ENCODE data around the gene NELFB.
"Not testable (repeated sequence)": the region's sequence is repeated elsewhere in the genome, so short reads cannot be mapped to it uniquely, and the experiment has no call there.

NELFB gene

DNA sequence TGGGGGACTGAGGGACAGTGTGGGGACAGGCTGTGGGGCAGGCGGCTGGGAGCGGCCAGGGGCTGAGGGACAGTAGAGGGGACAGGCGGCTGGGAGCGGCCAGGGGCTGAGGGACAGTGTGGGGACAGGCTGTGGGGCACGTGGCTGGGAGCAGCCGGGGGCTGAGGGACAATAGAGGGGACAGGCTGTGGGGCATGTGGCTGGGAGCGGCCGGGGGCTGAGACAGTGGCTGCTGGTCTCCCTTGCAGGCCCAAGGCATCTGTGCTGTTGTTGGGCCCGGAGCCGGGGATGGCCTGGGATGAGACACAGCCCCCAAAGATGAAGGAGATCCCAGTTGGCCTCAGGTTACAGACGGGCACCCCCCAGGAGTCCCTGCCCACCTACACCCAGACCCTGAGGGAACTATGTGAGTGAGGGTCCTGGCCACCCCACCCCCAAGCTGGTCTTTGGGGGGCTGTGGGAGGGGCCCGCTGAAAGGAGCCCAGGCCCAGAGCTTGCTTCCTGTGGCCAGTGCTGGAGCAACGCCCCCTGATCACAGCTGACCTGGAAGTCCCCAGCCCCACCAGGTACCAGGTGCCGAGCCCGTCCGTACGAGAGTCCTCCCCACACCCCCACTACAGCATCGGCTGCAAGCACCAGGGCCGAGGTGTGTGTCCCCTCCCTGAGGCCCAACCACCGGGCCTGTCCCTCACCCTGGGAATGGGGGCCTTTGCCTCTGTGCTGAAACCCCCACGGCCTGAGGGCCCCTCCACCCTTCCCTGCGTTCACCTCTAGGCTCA is 3.4 kb upstream of the NELFB start:
- DNase-seq: no peak

DNA sequence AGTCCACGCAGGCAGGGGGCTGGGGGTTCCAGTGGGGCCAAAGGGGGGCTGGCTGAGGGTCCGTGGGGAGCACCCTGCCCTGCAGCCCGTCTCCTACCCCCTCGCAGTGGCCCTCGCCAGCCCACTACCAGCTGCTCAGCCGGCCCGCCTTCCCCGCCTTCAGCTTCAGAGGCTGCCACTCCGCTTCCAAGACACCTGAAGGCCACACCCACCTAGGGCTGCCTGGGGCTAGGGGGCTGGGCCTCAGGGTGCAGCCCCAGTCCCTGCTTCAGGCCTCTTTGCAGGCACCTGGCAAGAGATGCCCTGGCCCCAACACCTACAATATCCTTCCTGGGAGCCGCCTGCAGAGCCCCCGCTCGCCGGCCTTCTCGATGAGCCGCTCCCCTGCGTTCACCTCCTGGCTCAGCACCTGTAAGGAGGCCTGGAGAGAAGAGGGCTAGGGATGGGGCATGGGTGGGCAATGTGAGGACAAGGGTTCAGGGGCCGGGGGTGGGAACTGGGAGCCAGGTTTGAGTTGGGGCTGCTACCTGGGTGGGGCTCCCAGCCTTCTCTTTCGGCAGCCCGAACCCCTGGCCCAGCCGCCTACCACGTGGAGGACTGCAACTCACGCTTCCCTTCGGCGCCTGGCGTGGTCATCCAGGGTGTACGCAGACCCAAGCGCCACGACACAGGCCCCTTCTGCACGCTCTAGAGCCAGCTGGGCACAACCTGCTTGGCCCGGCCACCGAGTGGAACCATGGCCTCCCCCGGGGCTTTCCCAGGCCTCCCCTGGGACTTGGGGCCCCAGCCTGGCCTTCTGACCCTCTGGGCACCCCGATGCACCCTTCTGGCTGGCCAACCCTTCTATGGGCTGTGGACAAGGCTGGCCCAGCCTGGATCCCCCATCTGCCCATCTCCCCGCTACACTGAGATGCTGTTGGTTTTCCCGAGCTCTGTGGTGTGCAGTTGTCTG is 2.3 kb upstream of the NELFB start:
- DNase-seq: no peak

DNA sequence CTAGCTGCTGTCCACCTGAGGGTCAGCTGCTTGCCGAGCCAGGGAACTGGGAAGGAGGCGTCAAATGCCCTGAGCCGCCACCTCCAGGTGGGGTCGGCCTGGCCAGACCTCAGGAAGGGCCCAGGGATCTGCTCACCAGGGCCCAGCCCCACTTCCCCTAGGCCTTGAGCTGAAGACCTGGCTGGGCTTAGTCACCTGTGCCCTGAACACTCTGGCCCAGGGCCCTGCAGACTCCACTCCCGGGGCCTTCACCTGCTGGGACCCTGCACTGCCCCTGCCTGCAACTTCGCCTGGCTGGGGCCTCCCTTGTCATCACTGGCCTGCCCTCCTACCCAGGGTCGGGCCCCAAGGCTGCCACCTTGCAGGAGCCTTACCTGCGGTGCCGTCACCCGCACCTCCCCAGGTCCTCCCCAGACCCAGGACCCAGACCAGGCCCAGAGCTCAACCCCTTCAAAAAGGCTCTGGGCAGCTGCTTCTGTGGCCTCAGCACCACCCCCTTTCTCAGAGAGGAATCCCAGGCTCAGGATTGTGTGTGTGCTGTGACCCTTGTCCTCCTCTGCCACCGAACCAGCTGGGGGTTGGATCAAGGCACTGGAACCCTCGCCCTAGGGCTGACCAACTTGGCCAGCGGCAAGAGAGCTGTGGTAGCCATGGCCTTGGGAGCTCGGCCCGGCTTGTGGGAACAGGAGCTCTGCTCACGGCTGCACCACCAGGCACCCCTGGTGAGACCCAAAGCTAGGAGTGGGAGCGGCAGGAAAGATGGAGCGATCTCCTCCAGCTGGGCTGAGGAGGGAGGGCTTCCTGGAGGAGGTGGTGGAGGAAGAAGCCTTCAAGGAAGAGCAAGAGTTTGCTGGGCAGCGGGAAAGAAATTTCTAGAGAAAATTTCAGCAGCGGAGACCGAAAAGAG is 1.2 kb upstream of the NELFB start:
- no peak for DNase-seq

DNA sequence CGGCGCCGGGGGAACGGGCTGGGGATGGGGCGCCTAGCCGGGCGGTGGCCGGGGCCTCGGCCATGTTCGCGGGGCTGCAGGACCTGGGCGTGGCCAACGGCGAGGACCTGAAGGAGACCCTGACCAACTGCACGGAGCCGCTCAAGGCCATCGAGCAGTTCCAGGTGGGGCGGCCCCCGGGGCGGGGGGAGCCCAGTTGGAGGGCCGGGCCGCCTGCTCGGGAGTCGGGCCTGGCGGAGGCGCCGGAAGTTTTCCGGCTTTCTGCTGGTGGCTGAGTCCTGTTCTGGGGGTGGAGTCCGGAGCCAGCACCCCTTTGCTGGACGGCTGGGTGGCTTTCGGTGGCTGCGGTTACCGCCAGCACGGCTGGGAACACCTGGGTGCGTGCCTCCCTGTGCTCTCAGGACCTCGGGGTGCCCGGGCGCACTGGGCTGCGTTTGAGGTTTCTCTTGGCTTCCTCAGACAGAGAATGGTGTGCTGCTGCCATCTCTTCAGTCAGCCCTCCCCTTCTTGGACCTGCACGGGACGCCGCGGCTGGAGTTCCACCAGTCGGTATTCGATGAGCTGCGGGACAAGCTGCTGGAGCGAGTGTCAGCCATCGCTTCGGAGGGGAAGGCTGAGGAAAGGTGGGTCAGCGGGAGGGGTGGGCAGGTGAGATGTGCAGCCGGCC is 454 bp downstream of the NELFB start:
- no peak for DNase-seq

DNA sequence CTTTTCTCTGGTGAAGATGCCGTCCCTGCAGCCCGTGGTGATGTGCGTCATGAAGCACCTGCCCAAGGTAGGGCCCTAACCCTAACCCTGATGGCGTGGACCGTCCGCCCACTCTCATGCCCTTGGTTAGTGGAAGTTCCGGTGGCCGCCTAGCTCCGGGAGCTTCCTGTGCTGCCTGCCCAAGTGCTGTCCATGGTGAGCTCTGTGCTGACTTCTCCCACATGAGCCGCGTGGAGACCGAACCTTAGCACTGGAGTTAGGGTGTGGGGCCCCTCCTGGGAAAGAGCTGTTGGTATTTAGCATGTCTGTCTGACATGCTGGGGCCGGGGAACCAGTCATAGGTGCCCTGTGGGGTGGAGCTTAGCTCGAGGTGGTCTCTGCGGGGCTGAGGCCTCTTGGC is 1.2 kb downstream of the NELFB start:
- no peak for DNase-seq

DNA sequence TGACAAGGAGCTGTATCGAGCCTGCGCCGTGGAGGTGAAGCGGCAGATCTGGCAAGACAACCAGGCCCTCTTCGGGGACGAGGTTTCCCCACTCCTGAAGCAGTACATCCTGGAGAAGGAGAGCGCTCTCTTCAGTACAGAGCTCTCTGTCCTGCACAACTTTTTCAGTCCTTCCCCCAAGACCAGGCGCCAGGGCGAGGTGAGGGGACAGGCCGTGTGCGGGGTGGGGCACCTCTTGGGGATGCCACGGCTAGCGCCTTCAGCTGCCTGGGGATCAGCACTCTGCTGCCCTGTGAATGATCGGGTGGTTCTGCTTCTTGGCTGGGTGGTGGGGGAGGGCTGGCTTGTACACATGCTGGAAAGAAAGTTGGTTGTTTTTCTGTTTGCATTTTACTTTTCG is 1.7 kb downstream of the NELFB start:
- no peak for DNase-seq

DNA sequence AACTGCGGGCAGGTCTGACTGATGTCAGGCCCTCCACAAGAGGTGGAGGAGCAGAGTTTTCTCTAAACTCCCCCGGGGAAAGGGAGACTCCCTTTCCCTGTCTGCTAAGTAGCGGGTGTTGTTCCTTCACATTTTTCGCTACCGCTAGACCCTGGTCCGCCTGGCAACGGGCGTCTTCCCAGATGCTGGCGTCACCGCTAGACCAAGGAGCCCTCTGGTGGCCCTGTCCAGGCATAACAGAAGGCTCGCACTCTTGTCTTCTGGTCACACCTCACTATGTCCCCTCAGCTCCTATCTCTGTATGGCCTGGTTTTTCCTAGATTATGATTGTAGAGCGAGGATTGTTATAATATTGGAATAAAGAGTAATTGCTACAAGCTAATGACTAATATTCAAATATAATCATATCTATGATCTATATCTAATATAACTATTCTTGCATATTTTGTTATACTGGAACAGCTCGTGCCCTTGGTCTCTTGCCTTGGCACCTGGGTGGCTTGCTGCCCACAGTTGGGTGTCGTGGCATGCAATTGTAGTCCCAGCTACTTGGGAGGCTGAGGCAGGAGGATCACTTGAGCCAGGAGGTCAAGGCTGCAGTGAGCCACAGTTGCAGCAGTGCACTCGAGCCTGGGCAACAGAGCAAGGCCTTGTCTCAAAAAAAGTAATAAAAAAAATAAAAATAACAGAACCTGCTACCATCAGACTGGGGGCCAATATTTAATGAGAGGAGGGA is 7.2 kb downstream of the NELFB start:
- not testable (repeated sequence) for DNase-seq

DNA sequence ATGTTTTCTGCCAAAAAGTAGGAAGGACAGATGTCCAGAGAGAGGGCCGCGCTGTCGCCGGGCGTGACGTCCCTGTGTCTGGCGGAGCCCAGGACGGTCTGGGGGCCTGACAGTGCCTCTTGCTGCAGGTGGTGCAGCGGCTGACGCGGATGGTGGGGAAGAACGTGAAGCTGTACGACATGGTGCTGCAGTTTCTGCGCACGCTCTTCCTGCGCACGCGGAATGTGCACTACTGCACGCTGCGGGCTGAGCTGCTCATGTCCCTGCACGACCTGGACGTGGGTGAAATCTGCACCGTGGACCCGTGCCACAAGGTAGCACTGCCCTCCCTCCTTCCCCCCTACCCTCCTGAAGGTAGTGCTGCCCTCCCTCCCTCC is 7.8 kb downstream of the NELFB start:
- DNase-seq: no peak

DNA sequence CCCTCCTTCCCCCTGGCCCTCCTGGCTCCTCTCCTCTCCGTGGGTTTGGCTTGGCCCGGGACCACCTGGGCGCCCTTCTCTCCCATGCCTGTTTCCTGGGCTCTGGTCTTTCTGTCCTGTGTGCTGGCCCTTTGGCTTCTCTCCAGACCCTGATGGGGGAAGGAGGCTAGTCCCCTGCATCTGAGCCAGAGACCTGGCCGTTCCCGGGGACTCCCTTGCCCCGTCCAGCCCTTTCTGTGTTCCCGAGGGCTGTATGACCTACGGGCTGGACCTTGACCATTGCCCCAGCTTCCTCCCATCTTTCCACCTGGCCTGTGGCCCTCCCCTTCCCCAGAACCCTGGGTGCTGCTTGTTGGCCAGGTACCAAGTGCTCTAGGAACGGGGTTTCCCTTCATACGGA is 8.4 kb downstream of the NELFB start:
- DNase-seq: no peak

DNA sequence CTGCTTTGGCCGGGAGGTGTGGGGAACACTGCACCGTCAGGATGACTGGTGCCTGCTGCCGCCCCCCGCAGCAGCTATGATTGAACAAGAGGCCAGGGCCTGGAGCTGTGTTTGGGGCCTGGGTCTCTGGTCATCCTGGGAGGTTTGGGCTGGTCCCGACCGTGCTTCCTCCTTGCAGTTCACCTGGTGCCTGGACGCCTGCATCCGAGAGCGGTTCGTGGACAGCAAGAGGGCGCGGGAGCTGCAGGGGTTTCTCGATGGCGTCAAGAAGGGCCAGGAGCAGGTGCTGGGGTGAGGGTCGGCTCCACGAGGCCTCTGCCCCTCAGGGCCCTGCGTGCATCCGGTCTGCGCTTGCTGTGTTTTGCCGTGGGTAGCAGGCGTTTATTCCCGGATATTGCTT is 8.9 kb downstream of the NELFB start:
- DNase-seq: no peak

DNA sequence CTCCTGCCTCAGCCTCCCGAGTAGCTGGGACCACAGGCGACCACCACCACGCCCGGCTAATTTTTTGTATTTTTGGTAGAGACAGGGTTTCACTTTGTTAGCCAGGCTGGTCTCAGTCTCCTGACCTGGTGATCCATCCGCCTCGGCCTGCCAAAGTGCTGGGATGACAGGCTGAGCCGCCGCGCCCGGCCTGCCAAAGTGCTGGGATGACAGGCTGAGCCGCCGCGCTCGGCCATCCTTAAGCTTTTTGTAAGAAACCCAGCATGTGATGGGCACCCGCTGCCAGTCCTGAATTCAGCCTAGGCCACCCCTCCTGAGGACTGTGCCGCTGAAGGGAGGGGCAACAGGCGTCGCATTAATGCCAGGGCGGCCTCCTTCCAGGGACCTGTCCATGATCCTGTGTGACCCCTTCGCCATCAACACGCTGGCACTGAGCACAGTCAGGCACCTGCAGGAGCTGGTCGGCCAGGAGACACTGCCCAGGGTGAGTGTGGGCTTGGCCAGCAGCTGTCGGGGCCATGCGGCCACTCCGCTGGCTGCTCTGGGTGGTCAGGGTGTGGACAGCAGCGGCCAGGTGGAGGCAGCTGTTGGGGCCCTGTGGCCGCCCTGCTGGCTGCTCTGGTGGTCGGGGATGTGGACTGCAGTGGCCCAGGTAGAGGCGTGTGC is 10.5 kb downstream of the NELFB start:
- DNase-seq: no peak

DNA sequence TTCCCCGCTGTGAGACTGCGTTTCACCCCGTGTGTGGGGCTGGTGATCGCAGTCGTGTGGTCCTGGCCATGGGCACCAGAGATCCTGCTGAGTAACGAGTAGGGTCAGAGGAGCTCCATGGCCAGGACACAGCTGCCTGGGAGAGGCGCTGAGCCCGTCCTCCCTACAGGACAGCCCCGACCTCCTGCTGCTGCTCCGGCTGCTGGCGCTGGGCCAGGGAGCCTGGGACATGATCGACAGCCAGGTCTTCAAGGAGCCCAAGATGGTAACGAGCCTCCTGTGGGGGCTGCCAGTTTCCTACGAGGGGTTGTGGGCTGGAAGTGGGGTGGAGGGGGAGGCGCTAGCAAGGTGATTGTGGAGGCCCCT is 11.0 kb downstream of the NELFB start:
- DNase-seq: no peak

DNA sequence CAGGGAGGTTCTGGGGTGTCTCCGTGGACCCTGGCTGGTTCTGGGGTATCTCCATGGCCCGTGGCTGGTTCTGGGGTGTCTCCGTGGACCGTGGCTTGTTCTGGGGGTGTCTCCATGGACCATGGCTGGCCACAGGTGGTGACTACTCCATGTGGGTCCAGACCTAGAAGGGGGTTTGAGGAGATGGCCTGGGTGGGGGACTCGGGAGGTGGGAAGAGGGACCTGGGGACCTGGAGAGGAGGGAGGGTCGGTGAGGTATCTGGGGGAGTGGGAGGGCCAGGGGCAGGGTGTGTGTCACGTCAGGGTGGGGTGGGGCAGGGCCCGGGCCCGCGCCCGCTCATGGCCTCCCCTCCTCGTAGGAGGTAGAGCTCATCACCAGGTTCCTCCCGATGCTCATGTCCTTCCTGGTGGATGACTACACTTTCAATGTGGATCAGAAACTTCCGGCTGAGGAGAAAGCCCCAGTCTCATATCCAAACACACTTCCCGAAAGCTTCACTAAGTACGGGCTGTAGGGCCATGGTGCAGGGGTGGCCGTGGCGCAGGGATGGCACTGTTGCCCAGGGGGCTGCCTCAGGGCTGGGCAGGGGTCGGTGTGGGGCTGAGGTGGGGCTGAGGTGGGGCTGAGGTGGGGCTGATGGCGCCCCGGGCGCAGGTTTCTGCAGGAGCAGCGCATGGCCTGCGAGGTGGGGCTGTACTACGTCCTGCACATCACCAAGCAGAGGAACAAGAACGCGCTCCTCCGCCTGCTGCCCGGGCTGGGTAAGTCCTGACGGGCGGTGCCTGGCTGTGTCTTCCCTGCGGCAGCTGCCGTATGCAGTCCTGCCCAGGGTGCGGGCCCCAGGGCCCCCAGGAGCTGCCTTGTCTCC is 11.7 kb downstream of the NELFB start:
- DNase-seq: no peak

DNA sequence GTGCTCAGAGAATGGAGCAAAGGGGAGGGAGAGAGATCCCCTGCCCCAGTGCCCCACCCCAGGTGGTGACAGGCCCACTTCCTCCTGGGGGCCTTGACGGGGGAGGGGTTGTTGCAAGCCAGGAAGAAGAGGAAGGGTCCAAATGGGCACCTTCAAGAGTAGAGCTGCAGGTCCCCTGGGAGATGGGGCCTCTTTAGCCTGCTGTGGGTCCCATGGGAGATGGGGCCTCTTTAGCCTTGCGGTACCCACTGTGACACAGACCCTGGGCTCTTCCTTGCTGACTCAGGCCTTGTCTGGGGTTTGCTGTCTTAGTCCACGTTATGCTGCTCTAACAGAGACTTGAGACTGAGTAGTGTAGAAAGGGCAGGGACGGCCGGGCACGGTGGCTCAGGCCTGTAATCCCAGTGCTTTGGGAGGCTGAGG is 12.8 kb downstream of the NELFB start:
- DNase-seq: no peak

DNA sequence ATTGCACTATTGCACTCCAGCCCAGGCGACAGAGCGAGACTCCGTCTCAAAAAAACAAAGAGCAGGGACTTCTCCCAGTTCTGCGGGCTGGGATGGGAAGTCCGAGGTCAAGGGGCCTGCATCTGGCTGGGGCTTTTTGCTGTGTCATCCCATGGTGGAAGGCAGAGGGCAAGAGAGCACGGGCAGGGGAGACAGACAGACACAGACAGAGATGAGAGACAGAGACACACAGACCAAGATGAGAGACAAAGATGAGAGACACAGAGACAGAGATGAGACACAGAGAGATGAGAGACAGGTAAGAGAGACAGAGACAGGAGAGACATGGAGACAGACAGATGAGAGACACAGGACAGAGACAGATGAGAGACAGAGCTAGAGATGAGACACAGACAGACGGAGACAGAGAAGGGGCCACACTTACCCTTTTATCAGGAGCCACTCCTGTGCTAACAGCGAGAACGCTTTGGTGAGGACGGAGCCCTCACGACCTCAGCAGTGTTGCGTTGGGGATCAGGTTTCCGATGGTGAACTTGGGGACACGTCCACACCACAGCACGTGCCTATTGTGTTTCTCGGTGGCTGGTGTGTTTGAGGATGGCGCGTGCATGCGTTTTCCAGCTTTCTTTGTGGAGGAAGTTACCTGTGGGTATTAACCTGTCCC is 13.5 kb downstream of the NELFB start:
- DNase-seq: no peak

DNA sequence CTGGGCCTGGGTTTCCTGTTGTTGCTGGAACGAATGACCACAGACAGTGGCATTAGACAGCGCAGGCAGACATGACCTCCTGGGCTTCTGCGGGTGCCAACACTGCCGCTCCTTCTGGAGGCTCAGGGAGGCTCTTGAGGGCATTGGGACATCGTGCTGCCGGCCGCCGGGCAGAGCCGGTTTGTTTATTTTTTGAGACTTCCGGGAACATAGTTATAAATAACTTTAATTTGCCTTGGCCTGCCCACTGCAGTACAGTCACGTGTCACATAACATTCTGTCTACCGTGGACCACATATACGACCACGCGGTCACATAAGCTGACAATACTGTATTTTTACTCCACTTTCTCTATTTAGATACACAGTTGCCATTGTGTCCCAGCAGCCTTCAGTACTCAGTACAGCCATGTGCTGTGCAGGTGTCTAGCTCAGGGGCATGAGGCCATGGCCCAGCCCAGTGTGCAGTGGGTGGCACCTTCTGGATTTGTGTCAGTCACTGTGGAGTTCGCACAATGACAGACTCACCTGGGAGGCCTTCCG is 14.2 kb downstream of the NELFB start:
- no peak for DNase-seq

DNA sequence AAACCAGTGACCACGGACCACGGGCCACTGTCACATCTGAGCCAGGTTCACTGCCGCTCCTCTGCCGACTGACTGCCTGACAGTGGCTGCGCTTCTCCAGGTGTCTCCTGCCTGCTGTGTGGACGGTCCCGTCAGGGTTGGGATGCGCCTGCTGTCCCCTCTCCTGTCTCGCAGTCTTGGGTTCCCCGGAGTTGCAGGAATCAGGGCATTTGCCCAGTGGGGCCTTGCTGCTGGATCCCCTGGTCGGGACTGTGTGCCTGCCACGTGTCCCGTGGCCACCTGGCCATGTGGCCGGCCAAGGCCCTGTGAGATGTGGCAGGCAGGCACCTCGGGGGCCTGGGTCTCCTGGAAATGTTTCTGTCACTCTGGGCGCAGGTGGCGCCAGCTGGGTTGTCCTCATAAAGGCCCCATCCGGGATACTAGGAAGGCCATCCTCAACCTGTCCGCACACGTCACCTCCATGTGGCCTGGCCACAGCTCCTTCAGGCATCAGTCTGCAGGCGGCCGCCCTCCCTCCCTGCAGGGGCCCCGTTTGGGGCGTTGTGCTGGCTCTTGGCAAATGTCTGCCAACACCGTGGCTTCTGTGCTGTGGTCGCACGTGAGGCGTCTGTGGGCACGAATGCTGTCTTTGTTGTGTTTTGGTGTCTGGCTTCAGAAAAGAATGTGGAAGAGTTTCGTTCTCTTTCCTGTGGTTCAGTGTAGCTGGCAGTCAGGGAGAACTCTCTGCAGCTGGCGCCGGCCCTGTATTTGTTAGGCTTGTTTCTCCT is 16.0 kb downstream of the NELFB start:
- DNase-seq: no peak

DNA sequence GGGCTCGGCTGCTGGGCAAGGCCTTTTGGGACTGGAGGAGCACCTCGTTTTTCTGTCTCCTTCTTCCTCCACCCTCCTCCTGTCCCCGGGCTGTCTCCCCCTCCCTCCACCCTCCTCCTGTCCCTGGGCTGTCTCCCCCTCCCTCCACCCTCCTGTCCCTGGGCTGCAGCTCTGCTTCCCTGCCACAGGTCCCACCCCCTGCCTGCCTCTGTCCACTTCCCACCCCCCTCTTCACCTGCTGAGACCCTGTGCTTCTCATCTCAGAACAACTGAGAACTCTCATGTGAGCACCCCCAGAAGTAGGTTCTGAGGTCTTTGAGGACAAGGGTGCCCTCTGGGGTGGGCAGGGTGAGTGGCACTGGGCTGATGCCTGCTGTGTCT is 16.6 kb downstream of the NELFB start:
- no peak for DNase-seq
